22Rv1 (cell line): ENCODE data around the gene C1GALT1.

Experiments
- H3K27ac ChIP-seq: fragments of 450-650 bp; 2 replicates; pipeline ENCODE4 v1.5.1; 2017
- ZFX ChIP-seq: fragments of 450-650 bp; IDR thresholded peaks from 2 replicates; pipeline ENCODE4 v1.6.1; 2017; ENCODE audit warnings: antibody characterized with exemption, borderline replicate concordance
- TF ChIP-seq, protein P1 (sequence below): fragments of 450-650 bp; IDR thresholded peaks from 2 replicates; pipeline ENCODE4 v1.5.1; 2017; ENCODE audit warnings: mild to moderate bottlenecking

C1GALT1 gene

DNA sequence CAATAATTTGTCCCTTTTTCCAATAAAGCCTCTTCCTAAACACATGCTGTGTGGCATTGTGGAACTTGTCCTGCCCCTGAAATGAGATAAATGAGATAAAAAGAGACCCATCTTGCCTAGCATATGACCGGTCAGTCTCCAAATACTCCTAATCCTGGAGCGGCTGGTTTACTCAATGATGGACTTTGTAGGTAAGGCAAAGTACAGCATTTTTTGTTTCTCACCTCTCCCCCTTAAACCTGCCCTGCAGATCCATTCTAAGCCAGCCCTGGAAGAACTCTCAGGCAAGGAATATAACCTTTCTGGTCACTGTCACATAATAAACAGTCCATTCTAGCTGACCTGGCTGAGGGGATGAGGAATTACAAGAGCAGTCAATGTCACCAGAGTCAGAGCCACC lies 110.7 kb downstream of the C1GALT1 start:
- TF ChIP-seq, protein P1, sequence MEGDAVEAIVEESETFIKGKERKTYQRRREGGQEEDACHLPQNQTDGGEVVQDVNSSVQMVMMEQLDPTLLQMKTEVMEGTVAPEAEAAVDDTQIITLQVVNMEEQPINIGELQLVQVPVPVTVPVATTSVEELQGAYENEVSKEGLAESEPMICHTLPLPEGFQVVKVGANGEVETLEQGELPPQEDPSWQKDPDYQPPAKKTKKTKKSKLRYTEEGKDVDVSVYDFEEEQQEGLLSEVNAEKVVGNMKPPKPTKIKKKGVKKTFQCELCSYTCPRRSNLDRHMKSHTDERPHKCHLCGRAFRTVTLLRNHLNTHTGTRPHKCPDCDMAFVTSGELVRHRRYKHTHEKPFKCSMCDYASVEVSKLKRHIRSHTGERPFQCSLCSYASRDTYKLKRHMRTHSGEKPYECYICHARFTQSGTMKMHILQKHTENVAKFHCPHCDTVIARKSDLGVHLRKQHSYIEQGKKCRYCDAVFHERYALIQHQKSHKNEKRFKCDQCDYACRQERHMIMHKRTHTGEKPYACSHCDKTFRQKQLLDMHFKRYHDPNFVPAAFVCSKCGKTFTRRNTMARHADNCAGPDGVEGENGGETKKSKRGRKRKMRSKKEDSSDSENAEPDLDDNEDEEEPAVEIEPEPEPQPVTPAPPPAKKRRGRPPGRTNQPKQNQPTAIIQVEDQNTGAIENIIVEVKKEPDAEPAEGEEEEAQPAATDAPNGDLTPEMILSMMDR: no peak
- no peak for TF ChIP-seq ZFX

DNA sequence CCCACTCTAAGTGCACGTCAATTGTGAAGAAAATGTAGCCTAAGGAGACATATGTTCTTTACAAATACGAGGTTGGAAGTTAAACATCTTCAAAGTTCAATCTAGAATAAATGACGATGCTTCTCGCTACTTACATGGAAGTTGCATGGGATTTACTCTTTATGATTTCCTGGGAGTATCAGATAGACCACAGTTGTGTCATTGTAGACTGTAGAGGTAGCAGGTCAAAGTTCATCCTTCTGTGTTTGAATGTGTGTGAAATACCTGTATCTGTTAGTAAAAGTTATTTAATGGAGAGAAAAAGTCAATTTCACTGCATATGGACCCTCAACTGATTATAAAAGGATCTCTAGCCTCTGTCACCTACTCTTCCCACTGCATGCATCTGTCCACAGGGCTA lies 112.6 kb downstream of the C1GALT1 start:
- TF ChIP-seq ZFX: no peak
- TF ChIP-seq, protein P1: no peak
- H3K27ac ChIP-seq: no peak overlapping the region

More for the DNA sequence above, 110.7 kb downstream of the C1GALT1 start:
- no peak overlapping the region for H3K27ac ChIP-seq
